H1 (cell line): Measurements from ENCODE around the gene KRTAP17-1. TPM values are rescaled to one million over a fixed set of nuclear protein-coding genes. Genes with fewer than 3 reads are reported as not detected.

ENCODE experiments used
- CTCF ChIA-PET: fragments of 300-600 bp; sonication (Branson Sonifier 250); formaldehyde crosslinking; loops from one replicate; lab custom pipeline; 2021; ENCODE audit not compliant: partially characterized antibody; lab: Charles Lee
- POLR2A ChIA-PET: fragments of 300-600 bp; sonication (Branson Sonifier 250); formaldehyde crosslinking; loops from one replicate; lab custom pipeline; 2021; ENCODE audit warnings: inconsistent platforms; ENCODE audit not compliant: partially characterized antibody; lab: Charles Lee
- DNase-seq, 2 experiments: peaks; one replicate each; pipeline versions ENCODE4 v3.0.0 to v3.0.0-alpha.2; 2010 to 2022; ENCODE audit warnings: low spot score in 2 of 2, low read depth in 1 of 2, mixed read lengths in 1 of 2
- FAIRE-seq: peaks from 2 replicates; lab custom pipeline; 2011; peaks lifted over from hg19 to GRCh38; lab: Jason Lieb, UNC
- H2AFZ ChIP-seq: 2 replicates; pipeline ENCODE4 v1.8.1; 2012; ENCODE audit warnings: low read length, inconsistent platforms
- H2AK5ac ChIP-seq: 2 replicates; pipeline ENCODE4 v1.6.1; 2013; ENCODE audit warnings: low read depth, low read length
- H2BK120ac ChIP-seq: replicated peaks from 2 replicates; pipeline ENCODE3; 2013; ENCODE audit warnings: low read depth, low read length, inconsistent platforms
- H2BK12ac ChIP-seq: 2 replicates; pipeline ENCODE4 v1.6.1; 2013; ENCODE audit warnings: low read depth, low read length
- H2BK15ac ChIP-seq: 2 replicates; pipeline ENCODE4 v1.6.1; 2013; ENCODE audit warnings: low read length
- H2BK20ac ChIP-seq: 2 replicates; pipeline ENCODE4 v1.6.1; 2013; ENCODE audit warnings: low read length
- H2BK5ac ChIP-seq: 2 replicates; pipeline ENCODE4 v1.6.1; 2013; ENCODE audit warnings: low read depth, low read length
- H3K14ac ChIP-seq: 2 replicates; pipeline ENCODE4 v1.6.1; 2013; ENCODE audit warnings: inconsistent platforms; ENCODE audit not compliant: insufficient read length
- H3K18ac ChIP-seq: 2 replicates; pipeline ENCODE4 v1.6.1; 2013; ENCODE audit warnings: low read length; ENCODE audit errors: extremely low read depth
- H3K23ac ChIP-seq: 2 replicates; pipeline ENCODE4 v1.6.1; 2013; ENCODE audit warnings: inconsistent platforms; ENCODE audit not compliant: insufficient read length
- H3K23me2 ChIP-seq: 2 replicates; pipeline ENCODE4 v1.6.1; 2013; ENCODE audit warnings: low read depth, low read length
- H3K27ac ChIP-seq: 2 replicates; pipeline ENCODE4 v1.6.1; 2011; ENCODE audit warnings: low read depth, low read length, inconsistent platforms
- H3K27me3 ChIP-seq, 4 experiments: replicated peaks in 1 of 4; 1 replicate in 1 of 4; 2 replicates in 3 of 4; pipeline versions ENCODE4 v1.6.1 to v1.8.1; 2011 to 2013; ENCODE audit warnings: low read length in 3 of 4, mild to moderate bottlenecking in 3 of 4, inconsistent platforms in 2 of 4, mixed read lengths in 2 of 4, moderate library complexity in 1 of 4; ENCODE audit not compliant: control insufficient read depth in 3 of 4, insufficient read depth in 3 of 4; ENCODE audit errors: extremely low read depth in 1 of 4
- H3K36me3 ChIP-seq, 4 experiments: 2 replicates each; pipeline versions ENCODE4 v1.6.1 to v1.8.1; 2011 to 2013; ENCODE audit warnings: mild to moderate bottlenecking in 4 of 4, low read length in 3 of 4, moderate library complexity in 2 of 4, control low read depth in 1 of 4, inconsistent platforms in 1 of 4; ENCODE audit not compliant: insufficient read depth in 4 of 4, control insufficient read depth in 2 of 4
- H3K4ac ChIP-seq: replicated peaks from 2 replicates; pipeline ENCODE3; 2013; ENCODE audit warnings: low read length, low read depth, mixed read lengths, inconsistent platforms; ENCODE audit not compliant: insufficient read length
- H3K4me1 ChIP-seq, 4 experiments: replicated peaks in 1 of 4; 1 replicate in 1 of 4; 2 replicates in 3 of 4; pipeline versions ENCODE4 v1.6.1 to v1.8.1; 2011 to 2013; ENCODE audit warnings: low read length in 3 of 4, inconsistent platforms in 2 of 4, mixed read lengths in 1 of 4; ENCODE audit not compliant: insufficient read depth in 4 of 4, control insufficient read depth in 3 of 4
- H3K4me2 ChIP-seq, 2 experiments: 2 replicates each; pipeline versions ENCODE4 v1.6.1 to v1.8.1; 2011 to 2013; ENCODE audit warnings: low read depth in 2 of 2, low read length in 2 of 2, control low read depth in 1 of 2, inconsistent platforms in 1 of 2, mild to moderate bottlenecking in 1 of 2; ENCODE audit not compliant: insufficient read depth in 1 of 2
- H3K4me3 ChIP-seq, 4 experiments: fragments of 200-600, 300-600 bp in 1 of 4; sonication (generic), shearing (Covaris generic), sonication (Bioruptor Twin) in 1 of 4; 2 replicates each; pipeline versions ENCODE4 v1.5.1 to v1.8.1; 2011 to 2016; ENCODE audit warnings: low read length in 4 of 4, low read depth in 3 of 4, control low read depth in 2 of 4, inconsistent platforms in 2 of 4, mild to moderate bottlenecking in 2 of 4, mixed read lengths in 1 of 4, moderate library complexity in 1 of 4; ENCODE audit not compliant: insufficient read depth in 2 of 4; ENCODE audit errors: extremely low read depth in 1 of 4
- H3K56ac ChIP-seq: replicated peaks from 2 replicates; pipeline ENCODE3; 2013; ENCODE audit warnings: low read depth, mild to moderate bottlenecking, mixed read lengths, low read length, inconsistent platforms; ENCODE audit not compliant: insufficient read length
- H3K79me1 ChIP-seq: 2 replicates; pipeline ENCODE4 v1.6.1; 2013; ENCODE audit warnings: low read depth, low read length, control low read depth
- H3K79me2 ChIP-seq, 2 experiments: 2 replicates each; pipeline versions ENCODE4 v1.6.1 to v1.8.1; 2012 to 2013; ENCODE audit warnings: low read length in 2 of 2, mild to moderate bottlenecking in 2 of 2, inconsistent platforms in 1 of 2; ENCODE audit not compliant: insufficient read depth in 2 of 2, control insufficient read depth in 1 of 2
- H3K9ac ChIP-seq, 4 experiments: replicated peaks in 1 of 4; 1 replicate in 1 of 4; 2 replicates in 3 of 4; pipeline versions ENCODE4 v1.6.1 to v1.8.1; 2011 to 2013; ENCODE audit warnings: low read depth in 3 of 4, low read length in 3 of 4, control low read depth in 2 of 4, mild to moderate bottlenecking in 2 of 4, moderate library complexity in 2 of 4, inconsistent platforms in 1 of 4; ENCODE audit errors: extremely low read depth in 1 of 4
- H3K9me3 ChIP-seq, 2 experiments: 2 replicates each; pipeline versions ENCODE4 v1.6.1 to v1.8.1; 2012 to 2013; ENCODE audit warnings: mild to moderate bottlenecking in 2 of 2, moderate library complexity in 2 of 2, control low read depth in 1 of 2, inconsistent platforms in 1 of 2, low read depth in 1 of 2, low read length in 1 of 2, mixed read lengths in 1 of 2; ENCODE audit not compliant: insufficient read depth in 2 of 2
- H4K20me1 ChIP-seq, 2 experiments: replicated peaks in 1 of 2; 2 replicates each; pipeline versions ENCODE3 to v1.8.1; 2011 to 2013; ENCODE audit warnings: inconsistent platforms in 2 of 2, low read length in 2 of 2, mild to moderate bottlenecking in 1 of 2; ENCODE audit not compliant: insufficient read depth in 2 of 2, control insufficient read depth in 1 of 2
- H4K5ac ChIP-seq: 2 replicates; pipeline ENCODE4 v1.6.1; 2013; ENCODE audit warnings: low read length, low read depth, mixed read lengths, inconsistent platforms; ENCODE audit not compliant: insufficient read length
- H4K8ac ChIP-seq: 2 replicates; pipeline ENCODE4 v1.8.0; 2013; ENCODE audit warnings: mild to moderate bottlenecking, moderate library complexity, low read length, inconsistent platforms; ENCODE audit not compliant: insufficient read depth; ENCODE audit errors: extremely low read depth
- H4K91ac ChIP-seq: replicated peaks from 2 replicates; pipeline ENCODE3; 2013; ENCODE audit warnings: low read length, mixed read lengths, inconsistent platforms; ENCODE audit not compliant: insufficient read length
- BRCA1 ChIP-seq: IDR thresholded peaks from 2 replicates; pipeline ENCODE4 v1.6.1; 2012; ENCODE audit warnings: low read depth, low read length, improper control_type of control experiment
- CBX5 ChIP-seq: fragments of 300-800, 300-1000 bp; sonication (generic); IDR thresholded peaks from 2 replicates; pipeline ENCODE4 v1.7.1; 2016; ENCODE audit warnings: antibody characterized with exemption, low read length, low read depth
- CBX8 ChIP-seq: fragments of 300-800, 300-1000 bp; sonication (generic); IDR thresholded peaks from 2 replicates; pipeline ENCODE4 v1.7.1; 2016; ENCODE audit warnings: low read depth, low read length, borderline replicate concordance
- CREB1 ChIP-seq: IDR thresholded peaks from 2 replicates; pipeline ENCODE4 v1.6.1; 2012; ENCODE audit warnings: inconsistent platforms
- EZH2 ChIP-seq: fragments of 200-600 bp; sonication (generic); IDR thresholded peaks from 2 replicates; pipeline ENCODE4 v1.7.1; 2012; ENCODE audit warnings: low read depth, mild to moderate bottlenecking, moderate library complexity, low read length, inconsistent platforms; ENCODE audit not compliant: severe bottlenecking
- GTF2F1 ChIP-seq: IDR thresholded peaks from 2 replicates; pipeline ENCODE4 v1.6.1; 2012; ENCODE audit warnings: low read depth, low read length, improper control_type of control experiment, borderline replicate concordance
- KDM5A ChIP-seq: fragments of 200-600 bp; IDR thresholded peaks from 2 replicates; pipeline ENCODE4 v1.7.1; 2012; ENCODE audit warnings: mild to moderate bottlenecking, low read length, inconsistent platforms, mixed read lengths
- MAFK ChIP-seq: IDR thresholded peaks from 2 replicates; pipeline ENCODE4 v1.6.1; 2012; ENCODE audit warnings: low read depth, mild to moderate bottlenecking, improper control_type of control experiment, low read length
- POU5F1 ChIP-seq: IDR thresholded peaks from 2 replicates; pipeline ENCODE4 v1.6.1; 2011; ENCODE audit warnings: low read depth, mild to moderate bottlenecking, low read length, moderate library complexity
- RNF2 ChIP-seq: fragments of 200-900, 300-1000 bp; sonication (generic); IDR thresholded peaks from 2 replicates; pipeline ENCODE4 v1.7.1; 2016; ENCODE audit warnings: borderline replicate concordance, low read depth, mild to moderate bottlenecking, antibody characterized with exemption, low read length; ENCODE audit not compliant: poor library complexity, severe bottlenecking; ENCODE audit errors: missing control alignments
- SAP30 ChIP-seq: fragments of 300-600 bp; sonication (generic); IDR thresholded peaks from 2 replicates; pipeline ENCODE4 v1.7.1; 2012; ENCODE audit warnings: low read length, moderate library complexity, mild to moderate bottlenecking, inconsistent platforms; ENCODE audit not compliant: insufficient read depth, insufficient replicate concordance
- SP4 ChIP-seq: IDR thresholded peaks from 2 replicates; pipeline ENCODE4 v1.6.1; 2012; ENCODE audit warnings: low read length, inconsistent platforms
- WGBS, 2 experiments: shearing (Covaris generic) in 1 of 2; methylation state at CpG; one replicate each; pipeline versions ENCODE4 v1.1.6 to v1.1.7; 2013 to 2015; ENCODE audit warnings: low lambda C conversion rate in 2 of 2, mixed read lengths in 2 of 2, inconsistent platforms in 1 of 2, low coverage in 1 of 2, missing lambda C conversion rate in 1 of 2; ENCODE audit not compliant: insufficient replicate concordance in 2 of 2, insufficient coverage in 1 of 2, insufficient read length in 1 of 2; ENCODE audit errors: extremely low coverage in 1 of 2, missing lambda C conversion rate in 1 of 2; 5-methylcytosine and 5-hydroxymethylcytosine counted together
- polyA plus RNA-seq, 7 experiments: library from polyadenylated mRNA; depleted of rRNA in 3 of 7; stranded (reverse) in 5 of 7; unstranded in 2 of 7; fragments of >200 nt in 5 of 7; fragments of 200-250 nt in 2 of 7; gene quantifications; 1 replicate in 5 of 7; 2 replicates in 1 of 7; 4 replicates in 1 of 7; pipeline versions ENCODE4 v1.2.1 to v1.2.3, GENCODE V29; 2011 to 2013; ENCODE audit warnings: missing spikeins in 2 of 7, mixed read lengths in 2 of 7
- total RNA-seq: library from RNA; stranded (reverse); fragmentation: NEBNext Ultra II Directional; extraction: Animal tissue kit (Norgen Biotek cat#: 25700); gene quantifications from 2 replicates; pipeline ENCODE4 v1.2.1, GENCODE V29; 2021
- TF ChIP-seq, protein P1 (sequence below): IDR thresholded peaks from 2 replicates; pipeline ENCODE4 v1.6.1; 2011; ENCODE audit warnings: low read depth, mild to moderate bottlenecking, low read length; ENCODE audit not compliant: insufficient read depth

KRTAP17-1 gene
- total and polyA plus RNA-seq, 2 of the 8 experiments (the other 6 are each of a cell fraction or from before 2014, with no cell fraction given): not detected

DNA sequence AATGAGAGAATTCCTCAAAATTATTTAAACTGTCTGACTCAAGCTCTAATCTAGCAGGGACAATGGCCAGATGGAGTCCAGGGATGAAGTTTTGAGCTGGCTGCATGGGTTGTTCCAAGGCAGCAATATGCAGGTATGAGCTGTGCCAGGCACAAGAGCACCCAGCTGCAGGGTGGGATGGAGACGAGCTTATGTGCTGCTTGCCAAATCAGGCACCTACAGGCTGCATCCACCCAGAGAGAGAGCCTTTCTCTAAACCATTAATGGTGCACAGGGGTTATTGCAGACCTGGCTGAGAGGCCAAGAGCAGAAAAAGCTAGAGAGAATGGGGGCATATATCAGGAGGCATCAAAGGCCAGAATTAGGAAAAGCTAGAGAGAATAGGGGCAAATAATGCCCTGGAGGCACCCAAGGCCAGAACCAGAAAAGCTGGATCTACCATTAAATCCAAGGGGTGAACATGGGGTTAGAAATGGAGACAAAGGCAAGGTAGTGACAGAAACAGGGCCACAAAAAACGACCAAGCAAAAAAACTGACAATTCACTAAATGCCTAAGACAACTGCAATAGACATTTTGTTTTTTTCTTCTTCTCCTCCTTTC, 24.2 kb upstream of the KRTAP17-1 start:
- no peak overlapping the region for H3K23ac ChIP-seq
- no peak overlapping the region for H2BK20ac ChIP-seq
- H3K36me3 ChIP-seq: no peaks in the 10 kb centered on the region
- no peak for FAIRE-seq
- H3K18ac ChIP-seq: no peak overlapping the region
- H2AK5ac ChIP-seq: no peak overlapping the region
- no peak overlapping the region for H3K4me3 ChIP-seq
- H2BK5ac ChIP-seq: no peak overlapping the region
- H3K27me3 ChIP-seq: no peaks in the 10 kb centered on the region
- no peak overlapping the region for H3K14ac ChIP-seq
- no peak overlapping the region for H4K91ac ChIP-seq
- H2BK12ac ChIP-seq: no peak overlapping the region
- CTCF ChIA-PET: interaction anchor here (0.7 to 1.5 kb wide), 7 partner anchors 8 to 218 kb away, joined by 3 to 6 read pairs (median 4); no protein-coding TSS in a partner anchor
- H2BK15ac ChIP-seq: no peak overlapping the region
- no peak overlapping the region for H4K5ac ChIP-seq
- no peak overlapping the region for H3K27ac ChIP-seq
- no peak overlapping the region for H3K4ac ChIP-seq
- H3K79me2 ChIP-seq: no peaks in the 10 kb centered on the region
- H2AFZ ChIP-seq: no peak overlapping the region
- DNase-seq: peak in 1 of 2 experiments; percentile 16
- peak overlapping the region; percentile 18; the same call in 1 of the 2 replicates for H4K8ac ChIP-seq
- peaks cover 0 to 10% of the 10 kb centered on the region in 2 experiments; a peak in 2 of 4 replicates for H3K9me3 ChIP-seq
- H3K4me2 ChIP-seq: no peak overlapping the region
- H3K56ac ChIP-seq: no peak overlapping the region
- H2BK120ac ChIP-seq: no peak overlapping the region
- 82% methylated on average over 2 of the region's 2 CpGs; no CpG with 5 or more reads in 1 of the 2 experiments for WGBS, 2 experiments
- H3K4me1 ChIP-seq: no peaks in the 10 kb centered on the region
- H3K23me2 ChIP-seq: no peaks in the 10 kb centered on the region
- H4K20me1 ChIP-seq: no peaks in the 10 kb centered on the region
- no peak overlapping the region for H3K9ac ChIP-seq
- no peaks in the 10 kb centered on the region for H3K79me1 ChIP-seq
- POLR2A ChIA-PET: interaction anchor here (1.0 kb wide), 1 partner anchor 26 kb away, joined by 3 read pairs; no protein-coding TSS in a partner anchor
- TF ChIP-seq MAFK (no peak), EZH2 (no peak), GTF2F1 (no peak), SAP30 (no peak), CBX8 (no peak), BRCA1 (no peak), CREB1 (no peak), SP4 (no peak), KDM5A (no peak), POU5F1 (no peak), RNF2 (no peak), CBX5 (no peak)
- TF ChIP-seq, protein P1, sequence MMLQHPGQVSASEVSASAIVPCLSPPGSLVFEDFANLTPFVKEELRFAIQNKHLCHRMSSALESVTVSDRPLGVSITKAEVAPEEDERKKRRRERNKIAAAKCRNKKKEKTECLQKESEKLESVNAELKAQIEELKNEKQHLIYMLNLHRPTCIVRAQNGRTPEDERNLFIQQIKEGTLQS: no peak
